ENCODE results near the gene RANBP17.

RANBP17 gene

GRCh38 chr5:171321447-171321846 lies 459.6 kb downstream of the RANBP17 start:
- DNase-seq (ENCODE audit: low spot score) = no peak

GRCh38 chr5:171322527-171322926 lies 460.7 kb downstream of the RANBP17 start:
- no peak for DNase-seq (ENCODE audit: low spot score)

- no peak for DNase-seq (ENCODE audit: low spot score)
Observed at GRCh38 chr5:171323007-171323406, 461.2 kb downstream of the RANBP17 start.

- DNase-seq (ENCODE audit: low spot score) = no peak
Observed at GRCh38 chr5:171323806-171324632, 462.2 kb downstream of the RANBP17 start.

- no peak for DNase-seq (ENCODE audit: low spot score)
Observed at GRCh38 chr5:171330021-171330420, 468.2 kb downstream of the RANBP17 start.

DNA sequence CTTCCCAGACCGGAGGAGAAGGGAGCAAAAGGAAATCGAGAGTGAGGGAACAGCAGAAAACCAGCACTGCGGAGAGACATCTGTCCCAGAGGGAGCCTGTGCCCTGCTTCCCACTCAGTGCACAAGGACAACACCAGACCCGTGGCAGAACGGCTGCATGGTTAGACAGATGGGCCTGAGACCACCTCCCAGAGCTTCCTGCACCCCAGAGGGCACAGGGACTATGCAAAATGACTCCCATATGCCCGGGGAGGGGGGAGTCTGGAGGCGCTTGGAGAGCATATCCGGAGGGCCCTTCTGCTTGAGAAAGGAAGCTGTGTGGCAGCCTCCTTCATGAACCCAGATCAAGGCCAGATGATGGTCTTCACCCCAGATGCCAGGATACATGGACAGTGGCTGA lies 473.8 kb downstream of the RANBP17 start:
- no peak for DNase-seq (ENCODE audit: low spot score)

- no peak for DNase-seq (ENCODE audit: low spot score)
Observed at GRCh38 chr5:171336521-171337209, 474.8 kb downstream of the RANBP17 start.

- no peak for DNase-seq (ENCODE audit: low spot score)
Observed at GRCh38 chr5:171337210-171337569, 475.4 kb downstream of the RANBP17 start.

DNA sequence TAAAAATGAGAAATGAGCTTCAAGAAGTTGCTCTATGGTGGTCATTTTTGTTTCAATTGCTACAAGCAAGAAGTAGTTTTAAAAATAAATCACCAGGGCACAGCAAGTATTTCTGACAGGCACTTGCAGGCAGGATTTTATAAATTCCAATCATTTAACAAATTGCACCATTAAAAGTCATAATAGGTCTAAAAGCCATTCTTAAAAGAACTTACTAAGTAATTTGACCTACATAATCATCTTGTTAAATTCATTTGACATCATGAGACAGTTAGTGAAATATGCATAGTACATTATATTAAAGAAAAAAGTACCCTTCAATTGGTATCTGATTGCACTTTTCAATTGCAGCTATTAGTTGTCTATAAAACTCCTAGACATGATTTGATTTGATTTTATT lies 478.2 kb downstream of the RANBP17 start:
- no peak for DNase-seq (ENCODE audit: low spot score)

DNA sequence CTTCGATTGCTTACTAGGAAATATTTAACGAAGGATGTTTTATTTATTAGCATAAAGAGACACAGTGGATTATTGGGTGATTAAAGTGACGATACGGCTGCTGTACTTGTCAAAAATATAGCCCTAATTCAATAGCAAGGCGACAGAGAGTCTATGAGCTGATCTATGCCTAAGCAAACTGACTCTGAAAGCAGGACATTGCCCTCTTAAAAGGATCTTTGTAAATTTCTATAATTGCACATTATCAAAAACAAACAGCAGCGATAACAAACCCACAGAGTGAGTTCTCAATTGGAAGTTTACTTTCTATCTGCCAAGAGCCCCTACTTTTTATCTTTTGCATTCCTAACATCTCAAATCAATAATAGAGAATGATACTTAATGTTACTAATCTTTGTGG lies 478.7 kb downstream of the RANBP17 start:
- DNase-seq (ENCODE audit: low spot score) = no peak

DNA sequence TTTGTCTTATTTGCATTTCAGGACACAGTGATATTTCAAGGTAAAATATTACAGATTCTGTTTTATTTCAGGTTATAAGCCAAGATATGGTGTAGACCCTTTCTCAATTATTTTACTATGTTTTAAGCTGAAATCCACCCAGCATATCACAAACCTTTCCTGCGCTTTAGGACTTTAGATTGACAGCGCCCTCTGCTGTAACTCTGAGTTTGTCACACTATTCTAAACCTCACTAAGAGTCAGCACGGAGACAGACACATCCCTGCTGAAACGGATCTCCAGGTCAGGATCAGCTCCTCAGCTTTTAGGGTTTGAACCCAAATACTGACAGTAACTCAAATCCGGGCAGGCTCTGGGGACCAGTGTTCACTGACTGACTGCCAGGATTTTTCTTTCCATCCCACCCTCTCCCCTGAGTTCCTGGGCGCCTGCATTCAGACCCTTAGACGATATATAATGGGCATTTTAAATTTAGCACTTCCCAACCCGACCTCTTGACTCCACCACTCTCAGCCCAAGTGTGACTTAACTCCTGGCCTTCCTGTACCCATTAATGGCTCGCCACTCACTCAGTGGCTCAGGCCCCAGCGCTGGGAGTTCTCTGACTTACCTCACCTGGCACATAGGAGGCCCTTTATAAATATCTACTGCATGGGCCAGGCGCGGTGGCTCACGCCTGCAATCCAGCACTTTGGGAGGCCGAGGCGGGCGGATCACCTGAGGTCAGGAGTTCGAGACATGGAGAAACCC lies 480.7 kb downstream of the RANBP17 start:
- DNase-seq (ENCODE audit: low spot score) = peak; percentile 17

DNA sequence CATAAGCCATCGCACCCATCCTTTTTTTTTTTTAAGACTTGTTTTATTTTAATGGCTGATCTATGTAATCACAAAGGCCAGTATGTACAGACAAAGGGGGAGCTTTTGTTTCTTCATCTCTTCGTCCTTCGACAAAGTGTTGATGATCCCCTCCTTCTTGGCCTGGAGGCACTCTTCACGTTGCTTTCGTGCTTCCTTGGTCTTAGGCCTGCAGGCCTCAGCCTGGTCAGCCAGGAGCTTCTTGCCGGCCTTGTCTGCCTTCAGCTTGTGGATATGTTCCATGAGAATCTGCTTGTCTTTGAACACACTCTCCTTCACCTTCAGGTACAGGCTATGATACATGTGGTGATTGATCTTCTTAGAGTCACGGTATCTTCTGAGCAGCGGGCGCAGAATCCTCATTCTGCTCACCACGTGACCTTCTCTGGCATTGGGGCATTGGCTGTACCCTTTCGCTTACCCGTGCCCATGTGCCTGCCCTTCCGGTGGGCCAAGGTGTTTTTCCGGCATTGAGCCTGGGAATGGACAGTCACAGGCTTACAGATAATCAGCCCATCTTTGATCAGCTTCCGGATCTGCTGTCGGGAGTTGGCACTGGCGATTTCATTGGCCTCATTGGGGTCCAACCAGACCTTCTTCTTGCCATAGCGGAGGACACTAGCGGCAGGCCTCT lies 483.3 kb downstream of the RANBP17 start:
- DNase-seq (ENCODE audit: low spot score) = no peak

Measured in hematopoietic multipotent progenitor cell treated with erythropoietin and hydrocortisone succinate and interleukin-3 and kit ligand, for 17 days (in vitro differentiated cells).